GM12878 (cell line): ENCODE data around the gene COL9A2. TPM values are rescaled to one million over a fixed set of nuclear protein-coding genes. Genes with fewer than 3 reads are reported as not detected.
A peak's percentile ranks its signal among the peaks of the same experiment; 100 is the strongest.

ENCODE experiments used
- ATF7 ChIP-seq: fragments of 450-650 bp; IDR thresholded peaks from 2 replicates; pipeline ENCODE4 v1.6.1; 2016; ENCODE audit warnings: low read depth, mild to moderate bottlenecking
- BACH1 ChIP-seq: fragments of 450-650 bp; IDR thresholded peaks from 2 replicates; pipeline ENCODE4 v1.6.1; 2017; ENCODE audit warnings: mild to moderate bottlenecking, borderline replicate concordance
- DPF2 ChIP-seq: fragments of 450-650 bp; IDR thresholded peaks from 2 replicates; pipeline ENCODE4 v1.6.1; 2017; ENCODE audit warnings: mild to moderate bottlenecking
- EED ChIP-seq: sonication (generic); IDR thresholded peaks from 2 replicates; pipeline ENCODE4 v1.6.1; 2016; ENCODE audit warnings: antibody characterized with exemption, low read depth
- EGR1 ChIP-seq, 2 experiments: IDR thresholded peaks; 1 replicate in 1 of 2; 2 replicates in 1 of 2; pipeline ENCODE4 v1.6.1; 2011 to 2012; ENCODE audit warnings: low read depth in 2 of 2, low read length in 2 of 2, borderline replicate concordance in 1 of 2, mild to moderate bottlenecking in 1 of 2, moderate library complexity in 1 of 2
- FOXK2 ChIP-seq: fragments of 450-650 bp; IDR thresholded peaks from 2 replicates; pipeline ENCODE4 v1.6.1; 2017; ENCODE audit warnings: mild to moderate bottlenecking, moderate library complexity
- HDAC2 ChIP-seq: fragments of 200-600 bp; sonication (generic); IDR thresholded peaks from 2 replicates; pipeline ENCODE4 v1.6.1; 2017
- KDM1A ChIP-seq: fragments of 200-600 bp; sonication (generic); IDR thresholded peaks from 2 replicates; pipeline ENCODE4 v1.6.1; 2016; ENCODE audit warnings: borderline replicate concordance
- POLR2AphosphoS2 ChIP-seq: IDR thresholded peaks from 2 replicates; pipeline ENCODE4 v1.6.1; 2011; ENCODE audit warnings: low read depth, mild to moderate bottlenecking, low read length, improper control_type of control experiment, moderate library complexity
- SMAD1 ChIP-seq: fragments of 450-650 bp; IDR thresholded peaks from 2 replicates; pipeline ENCODE4 v1.6.1; 2018; ENCODE audit warnings: mild to moderate bottlenecking, low read depth; ENCODE audit not compliant: partially characterized antibody
- ZNF274 ChIP-seq: IDR thresholded peaks from one replicate; pipeline ENCODE4 v1.8.0; 2011; ENCODE audit not compliant: insufficient read length, insufficient read depth
- ZZZ3 ChIP-seq: IDR thresholded peaks from 2 replicates; pipeline ENCODE4 v1.6.1; 2011; ENCODE audit warnings: low read depth; ENCODE audit not compliant: control insufficient read depth, insufficient read length
- polyA plus RNA-seq, 11 experiments: library from polyadenylated mRNA; depleted of rRNA in 4 of 11; unstranded in 6 of 11; stranded (reverse) in 5 of 11; fragments of >200 nt; fragmentation: Nextera tagmentation in 4 of 11; fragmentation: Illumina TruSeq in 1 of 11; extraction: Ambion mirVana in 4 of 11; extraction: Trizol in 1 of 11; gene quantifications; 1 replicate in 1 of 11; 2 replicates in 10 of 11; pipeline versions ENCODE4 v1.2.1 to v1.2.3, GENCODE V29; 2011 to 2016; ENCODE audit warnings: inconsistent platforms in 2 of 11, missing spikeins in 2 of 11, low read depth in 1 of 11
- total RNA-seq, 4 experiments: library from RNA; depleted of rRNA in 3 of 4; stranded (reverse); fragments of >200 nt in 3 of 4; fragmentation: Illumina TruSeq in 1 of 4; extraction: Trizol in 1 of 4; gene quantifications; 2 replicates each; pipeline versions ENCODE4 v1.2.1 to v1.2.3, GENCODE V29; 2013 to 2021
- TF ChIP-seq, protein P1 (sequence below): fragments of 450-650 bp; conservative IDR thresholded peaks from 2 replicates; pipeline ENCODE4 v1.6.1; 2017; ENCODE audit warnings: mild to moderate bottlenecking, moderate library complexity
- TF ChIP-seq, protein P2 (sequence below): IDR thresholded peaks from 2 replicates; pipeline ENCODE4 v1.6.1; 2012; ENCODE audit warnings: mild to moderate bottlenecking, low read depth, low read length
- TF ChIP-seq, protein P3 (sequence below): fragments of 450-650 bp; formaldehyde crosslinking; IDR thresholded peaks from 2 replicates; pipeline ENCODE4 v1.4.0; 2020; ENCODE audit warnings: mild to moderate bottlenecking, moderate library complexity
- TF ChIP-seq, protein P4 (sequence below): fragments of 150-350 bp; IDR thresholded peaks from 2 replicates; pipeline ENCODE4 v1.6.1; 2016; ENCODE audit warnings: low read depth, low read length

COL9A2 gene
- total and polyA plus RNA-seq, 10 of the 15 experiments (the other 5 are each of a cell fraction or from before 2014, with no cell fraction given): 3.1 to 63.3 (median 22.4) TPM

DNA sequence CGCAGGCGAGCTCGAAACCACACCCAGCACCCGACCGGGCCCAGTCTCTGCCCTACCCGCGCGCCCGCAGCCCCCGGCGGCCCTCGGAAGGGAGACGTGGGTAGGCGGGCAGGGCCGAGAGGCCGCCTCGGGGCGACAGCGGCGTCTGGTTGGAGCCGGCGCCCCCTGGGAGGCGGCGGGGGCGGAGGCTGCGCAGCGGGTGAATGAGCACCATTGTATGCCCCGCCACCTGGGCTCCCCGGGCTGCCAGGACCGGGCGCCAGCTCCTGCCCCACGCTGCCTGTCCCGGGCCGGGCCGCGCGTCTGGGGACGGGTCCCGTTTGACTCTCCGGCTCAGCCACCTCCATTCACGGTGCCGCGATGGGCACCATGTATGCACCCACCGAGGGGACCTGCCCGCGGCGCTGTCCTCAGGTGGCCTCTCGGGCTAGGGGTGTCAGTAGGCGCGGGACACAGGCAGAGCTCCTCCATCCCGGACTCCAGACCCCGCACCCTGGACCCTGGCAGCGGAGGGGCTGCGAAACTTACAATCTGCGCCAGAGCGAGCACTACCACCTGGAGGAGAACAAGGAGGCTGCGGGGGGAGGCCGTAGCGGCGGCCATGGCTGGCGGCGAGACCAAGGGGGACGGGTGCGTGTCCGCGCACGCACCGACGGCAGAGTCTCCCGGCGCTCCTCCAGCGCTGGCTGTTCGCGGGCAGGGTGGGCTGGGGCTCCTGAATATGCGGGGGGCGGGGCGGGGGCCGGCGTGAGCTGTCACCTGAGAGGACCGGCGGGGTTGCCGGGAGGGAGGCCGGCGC, at the start of gene COL9A2 (continued):
- TF ChIP-seq, protein P1, sequence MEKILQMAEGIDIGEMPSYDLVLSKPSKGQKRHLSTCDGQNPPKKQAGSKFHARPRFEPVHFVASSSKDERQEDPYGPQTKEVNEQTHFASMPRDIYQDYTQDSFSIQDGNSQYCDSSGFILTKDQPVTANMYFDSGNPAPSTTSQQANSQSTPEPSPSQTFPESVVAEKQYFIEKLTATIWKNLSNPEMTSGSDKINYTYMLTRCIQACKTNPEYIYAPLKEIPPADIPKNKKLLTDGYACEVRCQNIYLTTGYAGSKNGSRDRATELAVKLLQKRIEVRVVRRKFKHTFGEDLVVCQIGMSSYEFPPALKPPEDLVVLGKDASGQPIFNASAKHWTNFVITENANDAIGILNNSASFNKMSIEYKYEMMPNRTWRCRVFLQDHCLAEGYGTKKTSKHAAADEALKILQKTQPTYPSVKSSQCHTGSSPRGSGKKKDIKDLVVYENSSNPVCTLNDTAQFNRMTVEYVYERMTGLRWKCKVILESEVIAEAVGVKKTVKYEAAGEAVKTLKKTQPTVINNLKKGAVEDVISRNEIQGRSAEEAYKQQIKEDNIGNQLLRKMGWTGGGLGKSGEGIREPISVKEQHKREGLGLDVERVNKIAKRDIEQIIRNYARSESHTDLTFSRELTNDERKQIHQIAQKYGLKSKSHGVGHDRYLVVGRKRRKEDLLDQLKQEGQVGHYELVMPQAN: peak; percentile 49; the same call in 1 of the 2 replicates
- TF ChIP-seq, protein P2, sequence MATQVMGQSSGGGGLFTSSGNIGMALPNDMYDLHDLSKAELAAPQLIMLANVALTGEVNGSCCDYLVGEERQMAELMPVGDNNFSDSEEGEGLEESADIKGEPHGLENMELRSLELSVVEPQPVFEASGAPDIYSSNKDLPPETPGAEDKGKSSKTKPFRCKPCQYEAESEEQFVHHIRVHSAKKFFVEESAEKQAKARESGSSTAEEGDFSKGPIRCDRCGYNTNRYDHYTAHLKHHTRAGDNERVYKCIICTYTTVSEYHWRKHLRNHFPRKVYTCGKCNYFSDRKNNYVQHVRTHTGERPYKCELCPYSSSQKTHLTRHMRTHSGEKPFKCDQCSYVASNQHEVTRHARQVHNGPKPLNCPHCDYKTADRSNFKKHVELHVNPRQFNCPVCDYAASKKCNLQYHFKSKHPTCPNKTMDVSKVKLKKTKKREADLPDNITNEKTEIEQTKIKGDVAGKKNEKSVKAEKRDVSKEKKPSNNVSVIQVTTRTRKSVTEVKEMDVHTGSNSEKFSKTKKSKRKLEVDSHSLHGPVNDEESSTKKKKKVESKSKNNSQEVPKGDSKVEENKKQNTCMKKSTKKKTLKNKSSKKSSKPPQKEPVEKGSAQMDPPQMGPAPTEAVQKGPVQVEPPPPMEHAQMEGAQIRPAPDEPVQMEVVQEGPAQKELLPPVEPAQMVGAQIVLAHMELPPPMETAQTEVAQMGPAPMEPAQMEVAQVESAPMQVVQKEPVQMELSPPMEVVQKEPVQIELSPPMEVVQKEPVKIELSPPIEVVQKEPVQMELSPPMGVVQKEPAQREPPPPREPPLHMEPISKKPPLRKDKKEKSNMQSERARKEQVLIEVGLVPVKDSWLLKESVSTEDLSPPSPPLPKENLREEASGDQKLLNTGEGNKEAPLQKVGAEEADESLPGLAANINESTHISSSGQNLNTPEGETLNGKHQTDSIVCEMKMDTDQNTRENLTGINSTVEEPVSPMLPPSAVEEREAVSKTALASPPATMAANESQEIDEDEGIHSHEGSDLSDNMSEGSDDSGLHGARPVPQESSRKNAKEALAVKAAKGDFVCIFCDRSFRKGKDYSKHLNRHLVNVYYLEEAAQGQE: no peak
- TF ChIP-seq EED (no peak), HDAC2 (no peak), KDM1A (no peak), BACH1 (peak; percentile 42; the same call in 1 of the 2 replicates), ZNF274 (no peak), SMAD1 (no peak), ATF7 (no peak), EGR1 (IDR thresholded peaks at IDR 0.05; ENCODE audit: borderline replicate concordance in 1 of 2, low read depth in 2 of 2, low read length in 2 of 2) (peak in 1 of 2 experiments; percentile 89; a peak in 2 of 3 replicates), FOXK2 (no peak), ZZZ3 (no peak), DPF2 (peak; percentile 80), POLR2AphosphoS2 (no peak)
- TF ChIP-seq, protein P3, sequence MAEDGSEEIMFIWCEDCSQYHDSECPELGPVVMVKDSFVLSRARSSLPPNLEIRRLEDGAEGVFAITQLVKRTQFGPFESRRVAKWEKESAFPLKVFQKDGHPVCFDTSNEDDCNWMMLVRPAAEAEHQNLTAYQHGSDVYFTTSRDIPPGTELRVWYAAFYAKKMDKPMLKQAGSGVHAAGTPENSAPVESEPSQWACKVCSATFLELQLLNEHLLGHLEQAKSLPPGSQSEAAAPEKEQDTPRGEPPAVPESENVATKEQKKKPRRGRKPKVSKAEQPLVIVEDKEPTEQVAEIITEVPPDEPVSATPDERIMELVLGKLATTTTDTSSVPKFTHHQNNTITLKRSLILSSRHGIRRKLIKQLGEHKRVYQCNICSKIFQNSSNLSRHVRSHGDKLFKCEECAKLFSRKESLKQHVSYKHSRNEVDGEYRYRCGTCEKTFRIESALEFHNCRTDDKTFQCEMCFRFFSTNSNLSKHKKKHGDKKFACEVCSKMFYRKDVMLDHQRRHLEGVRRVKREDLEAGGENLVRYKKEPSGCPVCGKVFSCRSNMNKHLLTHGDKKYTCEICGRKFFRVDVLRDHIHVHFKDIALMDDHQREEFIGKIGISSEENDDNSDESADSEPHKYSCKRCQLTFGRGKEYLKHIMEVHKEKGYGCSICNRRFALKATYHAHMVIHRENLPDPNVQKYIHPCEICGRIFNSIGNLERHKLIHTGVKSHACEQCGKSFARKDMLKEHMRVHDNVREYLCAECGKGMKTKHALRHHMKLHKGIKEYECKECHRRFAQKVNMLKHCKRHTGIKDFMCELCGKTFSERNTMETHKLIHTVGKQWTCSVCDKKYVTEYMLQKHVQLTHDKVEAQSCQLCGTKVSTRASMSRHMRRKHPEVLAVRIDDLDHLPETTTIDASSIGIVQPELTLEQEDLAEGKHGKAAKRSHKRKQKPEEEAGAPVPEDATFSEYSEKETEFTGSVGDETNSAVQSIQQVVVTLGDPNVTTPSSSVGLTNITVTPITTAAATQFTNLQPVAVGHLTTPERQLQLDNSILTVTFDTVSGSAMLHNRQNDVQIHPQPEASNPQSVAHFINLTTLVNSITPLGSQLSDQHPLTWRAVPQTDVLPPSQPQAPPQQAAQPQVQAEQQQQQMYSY (CRISPR knock-in tag): no peak
- TF ChIP-seq, protein P4, sequence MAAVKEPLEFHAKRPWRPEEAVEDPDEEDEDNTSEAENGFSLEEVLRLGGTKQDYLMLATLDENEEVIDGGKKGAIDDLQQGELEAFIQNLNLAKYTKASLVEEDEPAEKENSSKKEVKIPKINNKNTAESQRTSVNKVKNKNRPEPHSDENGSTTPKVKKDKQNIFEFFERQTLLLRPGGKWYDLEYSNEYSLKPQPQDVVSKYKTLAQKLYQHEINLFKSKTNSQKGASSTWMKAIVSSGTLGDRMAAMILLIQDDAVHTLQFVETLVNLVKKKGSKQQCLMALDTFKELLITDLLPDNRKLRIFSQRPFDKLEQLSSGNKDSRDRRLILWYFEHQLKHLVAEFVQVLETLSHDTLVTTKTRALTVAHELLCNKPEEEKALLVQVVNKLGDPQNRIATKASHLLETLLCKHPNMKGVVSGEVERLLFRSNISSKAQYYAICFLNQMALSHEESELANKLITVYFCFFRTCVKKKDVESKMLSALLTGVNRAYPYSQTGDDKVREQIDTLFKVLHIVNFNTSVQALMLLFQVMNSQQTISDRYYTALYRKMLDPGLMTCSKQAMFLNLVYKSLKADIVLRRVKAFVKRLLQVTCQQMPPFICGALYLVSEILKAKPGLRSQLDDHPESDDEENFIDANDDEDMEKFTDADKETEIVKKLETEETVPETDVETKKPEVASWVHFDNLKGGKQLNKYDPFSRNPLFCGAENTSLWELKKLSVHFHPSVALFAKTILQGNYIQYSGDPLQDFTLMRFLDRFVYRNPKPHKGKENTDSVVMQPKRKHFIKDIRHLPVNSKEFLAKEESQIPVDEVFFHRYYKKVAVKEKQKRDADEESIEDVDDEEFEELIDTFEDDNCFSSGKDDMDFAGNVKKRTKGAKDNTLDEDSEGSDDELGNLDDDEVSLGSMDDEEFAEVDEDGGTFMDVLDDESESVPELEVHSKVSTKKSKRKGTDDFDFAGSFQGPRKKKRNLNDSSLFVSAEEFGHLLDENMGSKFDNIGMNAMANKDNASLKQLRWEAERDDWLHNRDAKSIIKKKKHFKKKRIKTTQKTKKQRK: no peak
